ENCODE data around the gene CKM.
A peak's percentile ranks its signal among the peaks of the same experiment; 100 is the strongest.

The CKM gene
- 0 reads per million in 3 experiments for total RNA-seq

- DNase-seq: no peak
Observed at GRCh38 chr19:45322744-45323281, at the start of gene CKM. Gene CKM (minus strand): TSS chr19:45322875. CDS start chr19:45319713, 3,162 bp downstream.

GRCh38 chr19:45370410-45371204, 47.9 kb upstream of the CKM start, which contains the start of gene ERCC2:
Gene ERCC2 (minus strand): TSS chr19:45370573. CDS start chr19:45370540, 33 bp downstream.
- peak; percentile 99 for DNase-seq

- no peak for DNase-seq
Observed at GRCh38 chr19:45368737-45369340, 46.2 kb upstream of the CKM start.

GRCh38 chr19:45368127-45368526, 45.5 kb upstream of the CKM start:
- DNase-seq: no peak

GRCh38 chr19:45364696-45365095, 42.0 kb upstream of the CKM start:
- DNase-seq: no peak

- no peak for DNase-seq
Observed at GRCh38 chr19:45363861-45364459, 41.3 kb upstream of the CKM start.

- no peak for DNase-seq
Observed at GRCh38 chr19:45362291-45362690, 39.6 kb upstream of the CKM start.

- no peak for DNase-seq
Observed at GRCh38 chr19:45361608-45362007, 38.9 kb upstream of the CKM start.

- no peak for DNase-seq
Observed at GRCh38 chr19:45358213-45358792, 35.6 kb upstream of the CKM start.

GRCh38 chr19:45357445-45357783, 34.7 kb upstream of the CKM start:
- no peak for DNase-seq

- no peak for DNase-seq
Observed at GRCh38 chr19:45356760-45357444, 34.2 kb upstream of the CKM start.

GRCh38 chr19:45355910-45356309, 33.2 kb upstream of the CKM start:
- DNase-seq: no peak

GRCh38 chr19:45355402-45355801, 32.7 kb upstream of the CKM start:
- DNase-seq: no peak

- DNase-seq: no peak
Observed at GRCh38 chr19:45354241-45354842, 31.7 kb upstream of the CKM start.

- no peak for DNase-seq
Observed at GRCh38 chr19:45352914-45353796, 30.5 kb upstream of the CKM start.

- no peak for DNase-seq
Observed at GRCh38 chr19:45352471-45352870, 29.8 kb upstream of the CKM start.

GRCh38 chr19:45352062-45352461, 29.4 kb upstream of the CKM start:
- no peak for DNase-seq

- no peak for DNase-seq
Observed at GRCh38 chr19:45351401-45351952, 28.8 kb upstream of the CKM start.

- no peak for DNase-seq
Observed at GRCh38 chr19:45350477-45351058, 27.9 kb upstream of the CKM start.

GRCh38 chr19:45349430-45349941, 26.8 kb upstream of the CKM start:
- DNase-seq: no peak

GRCh38 chr19:45349126-45349415, 26.4 kb upstream of the CKM start:
- DNase-seq: no peak

All from central memory CD4-positive, alpha-beta T cell (primary cell).